ENCODE measurements around the gene TGFBR2. TPM values are rescaled to one million over a fixed set of nuclear protein-coding genes. Genes with fewer than 3 reads are reported as not detected.

Gene TGFBR2
- polyA plus RNA-seq, 1 donor (not counting 4 experiments of a cell fraction or from before 2014, with no cell fraction given), result 303 TPM

DNA sequence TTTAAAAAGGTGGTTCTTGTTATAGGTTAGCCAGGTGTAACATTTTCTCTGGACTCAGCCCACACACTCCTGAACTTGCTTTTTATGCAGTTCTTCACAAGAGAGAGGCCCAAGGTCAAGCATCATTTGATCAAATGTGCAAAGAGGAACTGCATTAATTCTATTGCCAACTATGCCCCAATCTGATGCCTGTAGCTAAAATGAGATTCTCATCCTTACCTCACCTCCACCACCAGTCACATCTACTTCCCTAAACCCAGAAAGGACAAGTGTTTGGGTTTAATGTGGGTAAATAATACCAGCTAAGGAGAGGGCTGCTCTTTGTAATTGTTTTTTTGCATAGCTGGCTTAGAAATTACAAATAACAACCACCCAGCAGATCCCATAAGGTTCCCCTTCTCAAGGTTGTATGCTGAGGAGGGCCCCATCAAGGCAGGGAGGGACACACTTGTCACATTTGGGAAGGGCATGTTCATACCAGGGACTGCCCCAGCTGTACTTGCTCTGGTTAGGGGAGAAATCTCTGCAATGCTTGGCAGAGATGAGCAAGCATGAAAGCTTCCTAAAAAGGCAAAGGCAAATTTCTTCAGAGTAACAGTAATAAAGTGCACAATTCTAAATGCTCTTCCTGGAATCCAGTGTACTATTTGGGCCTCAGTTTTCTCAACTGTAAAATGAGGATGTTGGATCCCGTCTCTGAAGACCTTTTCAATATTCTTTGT is 76.2 kb downstream of the TGFBR2 start:
- FAIRE-seq (peak; percentile 36), DNase-seq (ENCODE audit: low read depth, low spot score) (no peak)
- Histone ChIP-seq H3K9ac (ENCODE audit: control insufficient read depth, extremely low read depth, insufficient read depth, low read length) (no peak overlapping the region), H4K20me1 (ENCODE audit: control insufficient read depth, extremely low read depth, insufficient read depth, low read length) (peaks cover 10% of the 10 kb centered on the region), H3K4me3 (ENCODE audit: control insufficient read depth in 2 of 3, extremely low read depth in 1 of 3, insufficient read depth in 2 of 3, low read depth in 1 of 3, low read length in 3 of 3) (no peak overlapping the region), H3K4me1 (ENCODE audit: control insufficient read depth, extremely low read depth, insufficient read depth, low read length) (peaks cover 33% of the 10 kb centered on the region), H3K27ac (ENCODE audit: control insufficient read depth, insufficient read depth, low read length) (no peak overlapping the region), H3K4me2 (ENCODE audit: control insufficient read depth, extremely low read depth, insufficient read depth, low read depth, low read length) (no peak overlapping the region), H3K27me3 (ENCODE audit: control insufficient read depth, extremely low read depth, insufficient read depth, low read length) (no peaks in the 10 kb centered on the region), H3K9me3 (ENCODE audit: control insufficient read depth, low read depth, low read length) (no peaks in the 10 kb centered on the region), H3K79me2 (ENCODE audit: control insufficient read depth, insufficient read depth, low read length) (peaks cover 78% of the 10 kb centered on the region), H3K36me3 (ENCODE audit: control insufficient read depth in 2 of 2, extremely low read depth in 1 of 2, insufficient read depth in 2 of 2, low read length in 2 of 2) (peaks cover 37 to 48% of the 10 kb centered on the region in 2 experiments), H3K9me1 (ENCODE audit: control insufficient read depth, extremely low read depth, insufficient read depth, low read length) (peaks cover 4% of the 10 kb centered on the region), H2AFZ (ENCODE audit: control insufficient read depth, low read length) (no peak overlapping the region)
- dilution Hi-C loops (cut with MboI; ENCODE audit: extremely low pct_ligation_motif_present, low sequenced_read_pairs), result no loop called here
- TF ChIP-seq CTCF (optimal IDR thresholded peaks at IDR 0.05 in 1 of 3, IDR thresholded peaks at IDR 0.05 in 1 of 3, conservative IDR thresholded peaks at IDR 0.05 in 1 of 3; ENCODE audit: extremely low read depth in 1 of 3, insufficient read depth in 2 of 3, low read length in 3 of 3) (no peak), EZH2 (IDR thresholded peaks at IDR 0.05; ENCODE audit: low read length) (no peak)

DNA sequence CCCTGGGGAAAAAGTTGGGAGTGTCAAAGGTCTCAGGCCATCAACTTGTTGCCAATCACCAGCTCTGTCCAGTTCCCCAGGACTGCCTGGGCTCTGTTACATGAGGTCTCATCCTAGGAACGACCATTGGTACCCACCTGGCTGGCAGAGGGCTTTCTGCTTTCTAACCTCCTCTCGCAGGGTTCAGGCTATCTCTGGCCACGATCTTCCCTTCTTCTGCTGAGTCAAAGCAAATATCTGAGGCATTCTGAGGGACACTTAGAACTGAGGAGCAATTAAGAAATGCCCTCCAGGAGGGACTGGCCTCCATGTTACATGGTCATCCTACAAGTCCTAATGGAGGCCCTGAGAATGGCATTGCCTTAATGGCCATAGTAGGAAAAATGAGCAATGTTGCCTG is 77.4 kb downstream of the TGFBR2 start:
- DNase-seq (ENCODE audit: low read depth, low spot score), result no peak
- dilution Hi-C loops (cut with MboI; ENCODE audit: extremely low pct_ligation_motif_present, low sequenced_read_pairs), result no loop called here
- H2AFZ ChIP-seq (ENCODE audit: control insufficient read depth, low read length), result no peak overlapping the region
- no peak for FAIRE-seq
- H3K79me2 ChIP-seq (ENCODE audit: control insufficient read depth, insufficient read depth, low read length), result peaks cover 72% of the 10 kb centered on the region
- TF ChIP-seq CTCF (optimal IDR thresholded peaks at IDR 0.05 in 1 of 3, IDR thresholded peaks at IDR 0.05 in 1 of 3, conservative IDR thresholded peaks at IDR 0.05 in 1 of 3; ENCODE audit: extremely low read depth in 1 of 3, insufficient read depth in 2 of 3, low read length in 3 of 3) (no peak), EZH2 (IDR thresholded peaks at IDR 0.05; ENCODE audit: low read length) (no peak)
- peaks cover 16% of the 10 kb centered on the region for H4K20me1 ChIP-seq (ENCODE audit: control insufficient read depth, extremely low read depth, insufficient read depth, low read length)
- H3K9ac ChIP-seq (ENCODE audit: control insufficient read depth, extremely low read depth, insufficient read depth, low read length), result no peak overlapping the region
- H3K27ac ChIP-seq (ENCODE audit: control insufficient read depth, insufficient read depth, low read length), result no peak overlapping the region
- H3K36me3 ChIP-seq (ENCODE audit: control insufficient read depth in 2 of 2, extremely low read depth in 1 of 2, insufficient read depth in 2 of 2, low read length in 2 of 2), result peaks cover 33 to 54% of the 10 kb centered on the region in 2 experiments
- H3K9me3 ChIP-seq (ENCODE audit: control insufficient read depth, low read depth, low read length), result no peaks in the 10 kb centered on the region
- peaks cover 2% of the 10 kb centered on the region for H3K9me1 ChIP-seq (ENCODE audit: control insufficient read depth, extremely low read depth, insufficient read depth, low read length)
- H3K4me2 ChIP-seq (ENCODE audit: control insufficient read depth, extremely low read depth, insufficient read depth, low read depth, low read length), result no peak overlapping the region
- H3K27me3 ChIP-seq (ENCODE audit: control insufficient read depth, extremely low read depth, insufficient read depth, low read length), result no peaks in the 10 kb centered on the region
- no peak overlapping the region for H3K4me3 ChIP-seq (ENCODE audit: control insufficient read depth in 2 of 3, extremely low read depth in 1 of 3, insufficient read depth in 2 of 3, low read depth in 1 of 3, low read length in 3 of 3)
- peaks cover 41% of the 10 kb centered on the region for H3K4me1 ChIP-seq (ENCODE audit: control insufficient read depth, extremely low read depth, insufficient read depth, low read length)

Measured in keratinocyte (primary cell).